IPS-15b (cell line): ENCODE results near the gene CNOT6L.

ENCODE experiments used
- H3K27me3 ChIP-seq: one replicate; pipeline ENCODE4 v1.6.1; 2013; ENCODE audit warnings: low read length; ENCODE audit not compliant: control insufficient read depth, insufficient read depth
- H3K36me3 ChIP-seq: one replicate; pipeline ENCODE4 v1.6.1; 2013; ENCODE audit warnings: low read length; ENCODE audit not compliant: control insufficient read depth, insufficient read depth
- H3K4me1 ChIP-seq: one replicate; pipeline ENCODE4 v1.6.1; 2013; ENCODE audit warnings: mild to moderate bottlenecking, low read length; ENCODE audit not compliant: control insufficient read depth, insufficient read depth
- H3K4me3 ChIP-seq: one replicate; pipeline ENCODE4 v1.5.1; 2013; ENCODE audit warnings: low read depth, low read length
- H3K9ac ChIP-seq: one replicate; pipeline ENCODE4 v1.6.1; 2013; ENCODE audit warnings: low read depth, mild to moderate bottlenecking, low read length
- H3K9me3 ChIP-seq: one replicate; pipeline ENCODE4 v1.6.1; 2013; ENCODE audit warnings: mild to moderate bottlenecking, low read length; ENCODE audit not compliant: control insufficient read depth, insufficient read depth

CNOT6L gene

DNA sequence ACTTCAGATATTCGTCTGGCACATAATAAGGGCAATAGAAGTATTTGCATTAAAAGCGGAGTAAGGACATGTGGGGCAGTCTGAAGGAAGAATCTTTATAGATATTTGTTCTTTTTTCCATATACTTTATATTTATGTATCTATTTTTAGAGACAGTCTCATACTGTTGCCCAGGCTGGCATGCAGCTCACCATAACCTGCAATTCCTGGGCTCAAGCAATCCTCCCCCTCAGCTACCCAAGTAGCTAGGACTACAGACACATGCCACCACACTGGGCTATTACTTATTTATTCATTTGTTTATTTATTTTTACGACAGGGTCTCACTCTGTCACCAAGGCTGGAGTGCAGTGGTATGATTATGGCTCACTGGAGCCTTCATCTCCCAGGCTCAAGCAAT lies 26.8 kb upstream of the CNOT6L start:
- Histone ChIP-seq H3K9ac (no peak overlapping the region), H3K4me3 (no peak overlapping the region), H3K4me1 (peaks cover 3% of the 10 kb centered on the region), H3K27me3 (no peaks in the 10 kb centered on the region), H3K9me3 (no peaks in the 10 kb centered on the region), H3K36me3 (no peaks in the 10 kb centered on the region)

DNA sequence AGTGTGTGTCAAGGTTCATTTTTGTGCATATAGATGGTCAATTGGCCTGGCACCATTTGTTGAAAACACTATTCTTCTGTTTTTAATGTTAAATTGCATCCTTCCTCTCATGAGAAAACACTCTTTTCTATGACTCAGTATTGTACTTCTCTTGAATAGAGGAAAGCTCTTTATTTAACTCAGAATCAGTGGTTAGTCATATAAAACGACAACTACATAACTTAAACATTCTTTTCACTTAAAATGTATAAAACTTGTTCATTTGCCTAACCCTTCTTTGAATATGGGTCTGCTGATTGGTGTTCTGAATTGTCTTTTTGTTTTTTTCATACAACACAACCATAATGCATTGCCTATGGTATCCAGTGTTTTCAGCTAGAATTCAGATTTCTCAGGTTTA lies 26.2 kb upstream of the CNOT6L start:
- Histone ChIP-seq H3K36me3 (no peaks in the 10 kb centered on the region), H3K9me3 (no peaks in the 10 kb centered on the region), H3K27me3 (no peaks in the 10 kb centered on the region), H3K9ac (no peak overlapping the region), H3K4me1 (peaks cover 3% of the 10 kb centered on the region), H3K4me3 (no peak overlapping the region)

GRCh38 chr4:77844363-77844762 lies 25.2 kb upstream of the CNOT6L start:
- Histone ChIP-seq H3K9me3 (no peaks in the 10 kb centered on the region), H3K36me3 (no peaks in the 10 kb centered on the region), H3K4me1 (peaks cover 3% of the 10 kb centered on the region), H3K9ac (no peak overlapping the region), H3K27me3 (no peaks in the 10 kb centered on the region), H3K4me3 (no peak overlapping the region)

- no peak overlapping the region for H3K4me3 ChIP-seq
- H3K9me3 ChIP-seq: no peaks in the 10 kb centered on the region
- peaks cover 3% of the 10 kb centered on the region for H3K4me1 ChIP-seq
- no peaks in the 10 kb centered on the region for H3K36me3 ChIP-seq
- H3K9ac ChIP-seq: no peak overlapping the region
- no peaks in the 10 kb centered on the region for H3K27me3 ChIP-seq
Measured at GRCh38 chr4:77843628-77844027, 24.5 kb upstream of the CNOT6L start.

- Histone ChIP-seq H3K27me3 (no peaks in the 10 kb centered on the region), H3K4me1 (no peaks in the 10 kb centered on the region), H3K9me3 (no peaks in the 10 kb centered on the region), H3K9ac (no peak overlapping the region), H3K4me3 (no peak overlapping the region), H3K36me3 (no peaks in the 10 kb centered on the region)
Measured at GRCh38 chr4:77834403-77834802, 15.2 kb upstream of the CNOT6L start.

GRCh38 chr4:77833126-77833724 lies 14.1 kb upstream of the CNOT6L start:
- no peaks in the 10 kb centered on the region for H3K9me3 ChIP-seq
- H3K9ac ChIP-seq: no peak overlapping the region

DNA sequence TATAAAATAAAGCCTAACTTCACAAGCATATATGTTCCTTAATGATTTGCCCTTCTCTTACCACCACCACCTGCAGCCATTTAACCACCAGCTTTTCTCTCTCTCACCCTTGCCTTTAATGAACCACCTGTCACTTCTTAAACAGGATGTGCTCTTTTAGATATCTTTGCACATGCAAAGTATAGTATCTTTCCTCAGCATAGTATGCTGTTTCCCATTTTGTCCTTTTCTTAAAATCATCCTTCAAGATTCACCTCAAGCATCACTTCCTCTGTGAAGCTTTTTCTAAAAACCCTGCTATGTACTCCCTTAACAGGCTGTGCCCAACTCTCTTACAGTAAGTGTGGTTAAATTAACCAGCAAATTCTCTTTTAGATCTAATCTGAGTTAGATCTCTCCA lies 8.2 kb upstream of the CNOT6L start:
- Histone ChIP-seq H3K27me3 (no peaks in the 10 kb centered on the region), H3K36me3 (no peaks in the 10 kb centered on the region), H3K4me1 (no peaks in the 10 kb centered on the region), H3K4me3 (no peak overlapping the region), H3K9ac (no peak overlapping the region), H3K9me3 (no peaks in the 10 kb centered on the region)

More at GRCh38 chr4:77833126-77833724, 14.1 kb upstream of the CNOT6L start:
- Histone ChIP-seq H3K4me3 (no peak overlapping the region), H3K4me1 (no peaks in the 10 kb centered on the region), H3K27me3 (no peaks in the 10 kb centered on the region), H3K36me3 (no peaks in the 10 kb centered on the region)

- H3K4me3 ChIP-seq: no peak overlapping the region
- no peak overlapping the region for H3K9ac ChIP-seq
Measured at GRCh38 chr4:77826275-77826674, 7.1 kb upstream of the CNOT6L start.

GRCh38 chr4:77821775-77822174 lies 2.6 kb upstream of the CNOT6L start:
- Histone ChIP-seq H3K4me1 (peaks cover 4% of the 10 kb centered on the region), H3K9ac (no peak overlapping the region), H3K4me3 (no peak overlapping the region), H3K27me3 (peaks cover 8% of the 10 kb centered on the region), H3K9me3 (no peaks in the 10 kb centered on the region), H3K36me3 (no peaks in the 10 kb centered on the region)

More at GRCh38 chr4:77826275-77826674, 7.1 kb upstream of the CNOT6L start:
- no peaks in the 10 kb centered on the region for H3K9me3 ChIP-seq
- peaks cover 4% of the 10 kb centered on the region for H3K27me3 ChIP-seq
- no peaks in the 10 kb centered on the region for H3K4me1 ChIP-seq
- H3K36me3 ChIP-seq: no peaks in the 10 kb centered on the region

DNA sequence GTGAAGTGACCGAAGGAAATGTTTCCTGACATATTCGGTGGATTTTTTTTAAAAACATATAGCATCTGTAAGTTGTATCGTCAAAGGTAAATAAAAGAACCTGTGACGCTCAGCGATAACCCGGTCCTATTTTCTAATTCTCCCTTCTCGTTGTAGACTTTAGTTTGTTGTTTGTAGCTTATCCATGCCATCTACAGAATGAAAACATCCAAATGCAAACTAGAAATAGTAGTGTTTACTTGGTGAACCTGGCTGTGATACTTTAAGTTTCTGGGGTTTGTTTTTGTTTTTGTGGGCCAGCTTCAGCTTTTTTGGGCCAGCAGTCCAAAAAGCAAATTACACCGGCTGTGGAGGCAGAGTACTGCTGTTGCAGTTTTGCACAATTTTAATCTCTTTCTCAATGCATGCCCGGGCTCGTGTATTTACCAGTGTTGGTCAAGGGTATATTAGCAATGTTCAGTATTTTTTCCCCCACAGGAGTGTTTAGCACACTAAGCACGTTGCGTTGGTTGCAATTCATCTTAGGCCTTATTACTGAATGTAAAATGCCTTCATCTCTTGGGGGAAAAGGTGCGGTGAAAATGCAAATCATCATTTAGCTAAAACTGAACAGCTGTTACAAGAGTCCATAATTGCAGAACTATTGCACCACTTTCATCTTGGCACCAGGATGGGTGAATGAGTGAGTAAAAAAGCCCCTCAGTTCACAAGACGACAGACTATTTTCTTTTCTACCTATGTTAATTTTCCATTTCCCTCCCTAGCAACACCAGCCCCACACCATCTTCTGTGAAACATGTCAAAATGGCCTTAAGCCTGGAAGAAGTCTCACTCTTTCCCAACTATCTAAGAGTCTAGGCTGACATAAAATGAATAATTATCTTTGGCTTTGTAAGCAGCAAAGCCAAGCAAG lies 1.7 kb upstream of the CNOT6L start:
- peak overlapping the region; percentile 60 for H3K9ac ChIP-seq
- peaks cover 4% of the 10 kb centered on the region for H3K4me1 ChIP-seq
- no peaks in the 10 kb centered on the region for H3K9me3 ChIP-seq
- H3K36me3 ChIP-seq: no peaks in the 10 kb centered on the region
- H3K4me3 ChIP-seq: peak overlapping the region; percentile 87
- peaks cover 8% of the 10 kb centered on the region for H3K27me3 ChIP-seq

DNA sequence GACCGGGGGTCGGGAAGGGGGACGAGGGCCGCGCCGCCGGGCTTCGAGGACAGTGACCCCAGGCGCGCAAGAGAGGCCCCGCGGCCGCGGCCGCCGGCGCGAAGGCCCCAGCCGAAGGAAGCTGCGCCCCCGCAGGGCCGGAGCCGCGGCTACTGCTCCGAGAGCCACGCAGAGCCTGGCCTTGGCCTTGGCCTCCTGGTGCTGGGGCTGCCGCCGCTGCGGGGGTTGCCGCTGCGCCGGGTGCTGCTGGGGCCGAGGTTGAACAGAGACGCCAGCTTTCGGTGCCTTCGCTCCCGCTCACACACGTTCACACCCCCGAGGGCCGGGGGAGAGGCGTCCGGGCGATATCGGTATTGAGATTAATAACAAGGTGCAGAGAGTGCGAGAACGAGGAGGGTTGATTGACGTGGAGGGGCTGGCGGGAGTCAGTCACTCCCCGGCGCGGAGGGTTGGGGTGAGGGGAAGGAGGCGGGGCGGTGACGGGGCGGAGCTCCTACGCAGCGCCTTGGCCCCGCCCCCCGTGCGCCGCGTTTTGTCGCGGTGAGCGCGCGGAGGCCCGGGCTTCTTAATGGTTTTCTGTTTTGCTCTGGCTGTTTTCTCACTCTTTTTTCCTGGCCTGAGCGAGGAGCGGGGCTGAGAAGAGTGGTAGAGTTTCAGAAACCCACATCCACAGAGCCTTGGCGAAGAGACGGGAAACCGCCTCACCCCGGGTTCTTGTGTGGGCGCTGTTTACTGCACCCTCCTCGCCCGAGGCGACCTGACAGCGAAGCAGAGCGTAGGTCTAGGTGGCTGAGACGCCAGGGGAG lies 878 bp upstream of the CNOT6L start:
- Histone ChIP-seq H3K9ac (peak overlapping the region; percentile 60), H3K27me3 (peaks cover 8% of the 10 kb centered on the region), H3K4me3 (peak overlapping the region; percentile 87), H3K9me3 (no peaks in the 10 kb centered on the region), H3K4me1 (peaks cover 4% of the 10 kb centered on the region), H3K36me3 (no peaks in the 10 kb centered on the region)
